A549 (cell line): ENCODE results near the gene EDA. TPM values are rescaled to one million over a fixed set of nuclear protein-coding genes. Genes with fewer than 3 reads are reported as not detected.

ENCODE experiments used
- ATAC-seq, 2 experiments: fragments of 200-7000 bp in 1 of 2; fragments of >200 bp in 1 of 2; cut with Nextera tagmentation in 1 of 2; cut with Tn5 transposase in 1 of 2; 3 replicates each; pipeline versions ENCODE4 v1.8.0 to v1.9.1; 2018 to 2020; ENCODE audit warnings: mild to moderate bottlenecking in 1 of 2, moderate library complexity in 1 of 2
- CTCF ChIA-PET: fragments of 300-600 bp; sonication (Branson Sonifier 250); formaldehyde crosslinking; extraction: SDS; loops from one replicate; lab custom pipeline; 2021; ENCODE audit warnings: antibody characterized with exemption, inconsistent platforms; lab: Yijun Ruan, JAX
- POLR2A ChIA-PET: fragments of 350-600 bp; formaldehyde crosslinking; extraction: SDS; loops from one replicate; lab custom pipeline; 2021; ENCODE audit warnings: antibody characterized with exemption, inconsistent platforms; lab: Yijun Ruan, JAX
- DNase-seq, 2 experiments: peaks; one replicate each; pipeline versions ENCODE4 v3.0.0 to v3.0.0-alpha.2; 2011 to 2016; ENCODE audit warnings: low read depth in 1 of 2, low spot score in 1 of 2
- FAIRE-seq: peaks from 2 replicates; lab custom pipeline; 2011; peaks lifted over from hg19 to GRCh38; lab: Jason Lieb, UNC
- H3K27ac ChIP-seq, 2 experiments: fragments of >200 bp; sonication (Bioruptor Twin); formaldehyde crosslinking; 3 replicates each; pipeline ENCODE4 v1.5.1; 2016 to 2017
- H3K4me1 ChIP-seq: fragments of >200 bp; sonication (Bioruptor Twin); formaldehyde crosslinking; 3 replicates; pipeline ENCODE4 v1.6.1; 2016
- H3K4me2 ChIP-seq: fragments of >200 bp; sonication (Bioruptor Twin); formaldehyde crosslinking; 3 replicates; pipeline ENCODE4 v1.6.1; 2016
- H3K4me3 ChIP-seq: fragments of >200 bp; sonication (Bioruptor Twin); formaldehyde crosslinking; 3 replicates; pipeline ENCODE4 v1.5.1; 2016
- H3K9me3 ChIP-seq: fragments of >200 bp; sonication (Bioruptor Twin); formaldehyde crosslinking; 3 replicates; pipeline ENCODE4 v1.6.1; 2016
- BHLHE40 ChIP-seq: IDR thresholded peaks from 2 replicates; pipeline ENCODE4 v1.6.1; 2012; ENCODE audit warnings: low read depth, low read length, inconsistent platforms
- CBX2 ChIP-seq: fragments of 200-600 bp; sonication (generic); IDR thresholded peaks from 2 replicates; pipeline ENCODE4 v1.6.1; 2016; ENCODE audit warnings: low read depth, mild to moderate bottlenecking, borderline replicate concordance
- CEBPB ChIP-seq, 2 experiments: fragments of >200 bp in 1 of 2; sonication (Bioruptor Twin) in 1 of 2; formaldehyde crosslinking in 1 of 2; IDR thresholded peaks; 2 replicates each; pipeline ENCODE4 v1.6.1; 2012 to 2016
- CHD4 ChIP-seq: fragments of 200-600 bp; sonication (generic); IDR thresholded peaks from 2 replicates; pipeline ENCODE4 v1.6.1; 2016; ENCODE audit warnings: antibody characterized with exemption, mild to moderate bottlenecking, borderline replicate concordance
- CTCF ChIP-seq: fragments of >200 bp; sonication (Bioruptor Twin); formaldehyde crosslinking; IDR thresholded peaks from 3 replicates; pipeline ENCODE4 v1.5.1; 2016
- EHF ChIP-seq: fragments of 250-450 bp; sonication (Bioruptor Pico); IDR thresholded peaks from 2 replicates; pipeline ENCODE4 v1.5.0; 2020; ENCODE audit warnings: mild to moderate bottlenecking
- ELK1 ChIP-seq: fragments of 150-350 bp; IDR thresholded peaks from 2 replicates; pipeline ENCODE4 v1.6.1; 2014; ENCODE audit warnings: low read depth, mild to moderate bottlenecking, low read length
- FOSB ChIP-seq: fragments of 250-450 bp; sonication (Bioruptor Pico); IDR thresholded peaks from 2 replicates; pipeline ENCODE4 v1.5.0; 2020; ENCODE audit warnings: mild to moderate bottlenecking, moderate library complexity
- GATA3 ChIP-seq: IDR thresholded peaks from 2 replicates; pipeline ENCODE4 v1.6.1; 2012; ENCODE audit warnings: borderline replicate concordance
- HMGXB4 ChIP-seq: fragments of 250-450 bp; sonication (Bioruptor Pico); IDR thresholded peaks from 2 replicates; pipeline ENCODE4 v1.5.0; 2021; ENCODE audit warnings: mild to moderate bottlenecking, moderate library complexity, borderline replicate concordance
- HOXA7 ChIP-seq: fragments of 250-450 bp; sonication (Bioruptor Pico); IDR thresholded peaks from 2 replicates; pipeline ENCODE4 v1.5.0; 2020; ENCODE audit warnings: mild to moderate bottlenecking, moderate library complexity
- HOXB13 ChIP-seq: fragments of 250-450 bp; sonication (Bioruptor Pico); IDR thresholded peaks from 2 replicates; pipeline ENCODE4 v1.5.0; 2020; ENCODE audit warnings: low read depth, mild to moderate bottlenecking, moderate library complexity
- HOXB5 ChIP-seq: fragments of 250-450 bp; sonication (Bioruptor Pico); IDR thresholded peaks from 2 replicates; pipeline ENCODE4 v1.5.0; 2020; ENCODE audit warnings: mild to moderate bottlenecking, moderate library complexity
- JUNB ChIP-seq: fragments of >200 bp; sonication (Bioruptor Twin); formaldehyde crosslinking; IDR thresholded peaks from 2 replicates; pipeline ENCODE4 v1.6.1; 2016
- KDM5A ChIP-seq: fragments of 200-600 bp; sonication (generic); IDR thresholded peaks from 2 replicates; pipeline ENCODE4 v1.6.1; 2016; ENCODE audit warnings: antibody characterized with exemption, mild to moderate bottlenecking
- MAX ChIP-seq: IDR thresholded peaks from 2 replicates; pipeline ENCODE4 v1.6.1; 2012
- NFE2L2 ChIP-seq: fragments of 150-350 bp; conservative IDR thresholded peaks from 2 replicates; pipeline ENCODE4 v1.6.1; 2014; ENCODE audit warnings: low read length
- PBX3 ChIP-seq: IDR thresholded peaks from 2 replicates; pipeline ENCODE4 v1.6.1; 2012
- POLR2AphosphoS2 ChIP-seq: conservative IDR thresholded peaks from 2 replicates; pipeline ENCODE4 v1.6.1; 2012; ENCODE audit warnings: low read length, improper control_type of control experiment, inconsistent platforms
- RFX5 ChIP-seq: fragments of 450-650 bp; IDR thresholded peaks from 2 replicates; pipeline ENCODE4 v1.7.1; 2014; ENCODE audit warnings: antibody characterized with exemption, mild to moderate bottlenecking, moderate library complexity
- TFCP2L1 ChIP-seq: fragments of 250-450 bp; sonication (Bioruptor Pico); IDR thresholded peaks from 2 replicates; pipeline ENCODE4 v1.5.0; 2021; ENCODE audit warnings: mild to moderate bottlenecking
- USF2 ChIP-seq: fragments of 450-650 bp; IDR thresholded peaks from 2 replicates; pipeline ENCODE4 v1.6.1; 2014; ENCODE audit warnings: antibody characterized with exemption
- ZNF302 ChIP-seq: fragments of 250-450 bp; sonication (Bioruptor Pico); IDR thresholded peaks from 2 replicates; pipeline ENCODE4 v1.9.0; 2021; ENCODE audit warnings: inconsistent platforms, mild to moderate bottlenecking, moderate library complexity
- ZSCAN20 ChIP-seq: fragments of 250-450 bp; sonication (Bioruptor Pico); IDR thresholded peaks from 2 replicates; pipeline ENCODE4 v1.8.0; 2022; ENCODE audit warnings: mild to moderate bottlenecking, moderate library complexity
- whole genome bisulfite sequencing: methylation state at CpG from one replicate; pipeline ENCODE4 v1.1.6; 2017; ENCODE audit errors: missing lambda C conversion rate; 5-methylcytosine and 5-hydroxymethylcytosine counted together
- polyA plus RNA-seq, 4 experiments: library from polyadenylated mRNA; depleted of rRNA in 3 of 4; stranded (reverse); fragments of >200 nt; fragmentation: RNase III in 1 of 4; extraction: RNeasy Plus Mini Kit Qiagen cat#74134 plus additional on column Dnase treatment in 1 of 4; gene quantifications; 2 replicates in 3 of 4; 3 replicates in 1 of 4; pipeline ENCODE4 v1.2.3, GENCODE V29; 2011 to 2017

The EDA gene
- polyA plus RNA-seq, 2 of the 4 experiments (the other 2 are of a cell fraction): 0.25 to 0.26 TPM

- TF ChIP-seq CEBPB (IDR thresholded peaks at IDR 0.05): no peak
These were observed 14.2 kb downstream of the EDA start (continued) for GRCh38 chrX:69630147-69630546.

GRCh38 chrX:69664693-69665092 is 48.8 kb downstream of the EDA start:
- H3K4me3 ChIP-seq: no peak overlapping the region
- H3K9me3 ChIP-seq: no peaks in the 10 kb centered on the region
- H3K4me1 ChIP-seq: no peaks in the 10 kb centered on the region
- ChIA-PET POLR2A (no interaction called here), CTCF (no interaction called here)
- DNase-seq (no peak), ATAC-seq (no peak), FAIRE-seq (peak; percentile 76)
- TF ChIP-seq HOXA7 (no peak), HOXB5 (no peak), ZNF302 (CRISPR knock-in tag) (no peak), HMGXB4 (CRISPR knock-in tag) (no peak), TFCP2L1 (CRISPR knock-in tag) (no peak), NFE2L2 (no peak), POLR2AphosphoS2 (no peak), PBX3 (no peak), CHD4 (no peak), EHF (CRISPR knock-in tag) (no peak), MAX (no peak), ELK1 (no peak), HOXB13 (CRISPR knock-in tag) (no peak), RFX5 (no peak), FOSB (CRISPR knock-in tag) (no peak), BHLHE40 (no peak), ZSCAN20 (CRISPR knock-in tag) (no peak), GATA3 (no peak), CTCF (no peak)
- WGBS: 0% methylated on average over 1 of the region's 1 CpG
- no peak overlapping the region for H3K27ac ChIP-seq
- no peak overlapping the region for H3K4me2 ChIP-seq

GRCh38 chrX:69670001-69670555 is 54.2 kb downstream of the EDA start:
- Histone ChIP-seq H3K4me3 (no peak overlapping the region), H3K9me3 (no peaks in the 10 kb centered on the region; the same call in 2 of the 3 replicates), H3K4me2 (no peak overlapping the region), H3K4me1 (no peaks in the 10 kb centered on the region), H3K27ac (no peak overlapping the region)
- WGBS: 4% methylated on average over 2 of the region's 2 CpGs
- no peak for FAIRE-seq
- no peak for ATAC-seq
- CTCF ChIA-PET: no interaction called here
- TF ChIP-seq GATA3 (no peak), CEBPB (IDR thresholded peaks at IDR 0.05) (no peak), KDM5A (no peak), HOXB13 (CRISPR knock-in tag) (no peak), MAX (no peak), CBX2 (no peak), JUNB (no peak), USF2 (no peak), BHLHE40 (no peak), CTCF (no peak)
- DNase-seq: no peak
- POLR2A ChIA-PET: no interaction called here
